Subcutaneous abdominal adipose tissue (tissue), 5 donors: ENCODE results near the gene SLC31A2.
"Not testable (repeated sequence)": the region's sequence is repeated elsewhere in the genome, so short reads cannot be mapped to it uniquely, and the experiment has no call there.

ENCODE experiments used
- H3K27ac ChIP-seq: one replicate; pipeline ENCODE4 v1.7.0; 2013; ENCODE audit warnings: low read depth, mild to moderate bottlenecking, inconsistent platforms, low read length, moderate library complexity
- H3K27me3 ChIP-seq, 5 donors: one replicate each; pipeline ENCODE4 v1.7.0; 2013; ENCODE audit warnings: low read length in 5 of 5, inconsistent platforms in 1 of 5; ENCODE audit not compliant: control insufficient read depth in 5 of 5, insufficient read depth in 4 of 5
- H3K36me3 ChIP-seq, 5 donors: one replicate each; pipeline ENCODE4 v1.7.0; 2013; ENCODE audit warnings: low read length in 5 of 5; ENCODE audit not compliant: control insufficient read depth in 5 of 5, insufficient read depth in 5 of 5
- H3K4me1 ChIP-seq, 5 donors: one replicate each; pipeline ENCODE4 v1.7.0; 2013; ENCODE audit warnings: low read length in 5 of 5, mild to moderate bottlenecking in 3 of 5, moderate library complexity in 1 of 5; ENCODE audit not compliant: control insufficient read depth in 5 of 5, insufficient read depth in 5 of 5
- H3K4me3 ChIP-seq, 5 donors: one replicate each; pipeline ENCODE4 v1.7.0; 2013; ENCODE audit warnings: low read length in 5 of 5, low read depth in 1 of 5
- H3K9ac ChIP-seq, 5 donors: one replicate each; pipeline ENCODE4 v1.7.0; 2013; ENCODE audit warnings: low read length in 5 of 5, mild to moderate bottlenecking in 4 of 5, moderate library complexity in 3 of 5
- H3K9me3 ChIP-seq, 5 donors: one replicate each; pipeline ENCODE4 v1.7.0; 2013; ENCODE audit warnings: low read length in 5 of 5; ENCODE audit not compliant: control insufficient read depth in 5 of 5
- donor health status: healthy.
- donor health status: healthy.
- donor health status: healthy.
- donor health status: healthy.
- donor health status: healthy.

The SLC31A2 gene

DNA sequence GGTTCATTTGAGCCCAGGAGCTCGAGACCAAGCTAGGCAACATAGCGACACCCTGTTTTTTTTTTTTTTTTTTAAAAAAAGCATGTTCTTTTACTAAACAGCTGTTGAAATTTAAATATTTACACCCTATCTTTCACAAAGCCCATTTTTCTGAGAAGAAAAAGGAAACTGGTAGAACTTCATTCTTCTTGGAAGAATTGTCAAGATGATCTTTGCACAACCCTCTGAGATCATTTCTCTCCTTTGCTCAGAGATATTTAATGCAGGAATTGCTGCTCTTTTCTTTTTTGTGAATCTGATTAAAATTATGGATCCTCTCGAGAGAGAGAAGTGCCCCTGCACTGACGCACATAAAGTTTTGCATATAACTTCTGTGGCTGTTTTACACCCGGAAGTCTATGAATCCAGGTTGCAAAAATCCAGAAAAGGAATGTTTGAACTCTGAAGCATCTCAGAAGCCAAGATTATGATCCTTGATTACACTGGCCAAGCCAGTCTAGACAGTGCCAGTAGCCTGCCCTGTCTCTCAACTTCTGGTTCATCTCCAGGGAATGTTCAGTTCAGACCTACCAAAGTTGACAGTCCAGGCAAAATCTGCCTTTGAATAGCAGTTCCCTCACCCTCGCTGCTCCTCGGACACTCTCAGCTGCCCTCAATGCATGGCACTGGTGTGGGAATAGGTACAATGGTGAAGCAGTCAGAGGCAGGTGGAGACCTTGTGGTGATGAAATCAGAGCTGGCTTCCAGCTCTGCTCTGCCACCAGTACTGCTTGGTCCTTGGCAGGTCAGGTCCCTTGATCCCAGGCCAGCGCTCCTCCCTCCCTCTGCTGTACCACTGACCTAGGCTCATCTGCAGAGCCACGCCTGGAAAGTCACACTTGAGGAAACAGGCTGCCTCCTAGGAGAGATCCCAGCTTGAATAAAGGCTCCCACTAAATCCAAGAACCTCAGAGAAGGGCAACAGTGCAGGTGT is 13.3 kb upstream of the SLC31A2 start:
- Histone ChIP-seq H3K36me3 (no peaks in the 10 kb centered on the region), H3K9ac (no peak overlapping the region), H3K4me3 (no peak overlapping the region), H3K27me3 (no peaks in the 10 kb centered on the region), H3K27ac (no peak overlapping the region), H3K9me3 (peaks cover 0 to 6% (median 3%) of the 10 kb centered on the region in 5 donors), H3K4me1 (peaks cover 0 to 4% (median 0%) of the 10 kb centered on the region in 5 donors)

DNA sequence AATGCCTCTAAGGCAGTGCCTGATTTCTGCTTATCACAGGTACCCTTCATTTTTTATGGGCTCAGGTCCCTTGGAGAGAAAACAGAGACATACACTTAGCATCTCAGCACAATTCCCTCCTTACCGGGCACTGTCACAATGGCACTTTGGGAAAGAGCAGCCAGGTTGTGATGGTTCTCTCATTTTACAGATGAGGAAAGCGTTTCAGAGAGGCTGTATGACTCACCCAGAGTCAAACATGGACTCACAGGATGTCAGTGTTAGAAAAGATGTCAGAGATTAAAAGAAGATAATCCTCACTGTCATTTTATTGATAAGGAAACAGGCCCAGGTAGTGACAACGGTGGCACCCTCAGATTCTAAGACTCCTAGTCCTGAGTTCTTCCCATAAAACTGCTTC is 12.0 kb upstream of the SLC31A2 start:
- peaks cover 0 to 6% (median 3%) of the 10 kb centered on the region in 5 donors for H3K9me3 ChIP-seq
- no peak overlapping the region for H3K9ac ChIP-seq
- H3K4me3 ChIP-seq: no peak overlapping the region
- no peak overlapping the region for H3K27ac ChIP-seq
- no peaks in the 10 kb centered on the region for H3K36me3 ChIP-seq
- peaks cover 0 to 4% (median 0%) of the 10 kb centered on the region in 5 donors for H3K4me1 ChIP-seq
- H3K27me3 ChIP-seq: peaks cover 0 to 4% (median 0%) of the 10 kb centered on the region in 5 donors

DNA sequence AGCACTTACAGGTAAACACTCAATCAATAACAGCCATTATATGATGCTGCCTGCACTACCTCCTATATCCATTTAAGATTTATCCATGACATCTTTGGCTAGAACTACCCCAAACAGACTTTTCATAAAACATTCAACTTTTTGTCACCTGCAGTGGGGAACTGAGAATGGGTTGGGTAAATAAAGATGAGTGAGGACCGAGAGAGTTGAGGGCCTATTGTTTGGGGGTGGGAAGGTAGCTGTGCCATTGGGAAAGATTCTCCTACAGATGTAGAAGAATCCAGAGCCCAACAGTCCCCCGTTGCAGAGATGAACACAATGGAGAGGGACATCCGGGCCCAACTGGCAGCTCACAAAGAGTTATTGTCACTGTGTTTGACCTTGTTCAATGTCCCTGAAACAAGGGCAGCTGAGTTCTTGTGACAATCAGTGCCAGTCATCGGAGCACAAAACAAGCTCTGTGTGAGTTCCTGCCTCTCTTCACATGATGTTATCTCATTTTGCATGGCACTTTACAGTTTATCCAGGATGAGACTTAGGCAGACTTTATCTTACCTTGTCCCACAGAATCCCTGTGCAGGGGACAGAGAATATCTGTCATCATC is 11.5 kb upstream of the SLC31A2 start:
- peaks cover 0 to 6% (median 3%) of the 10 kb centered on the region in 5 donors for H3K9me3 ChIP-seq
- no peaks in the 10 kb centered on the region for H3K36me3 ChIP-seq
- no peak overlapping the region for H3K9ac ChIP-seq
- H3K27ac ChIP-seq: no peak overlapping the region
- no peak overlapping the region for H3K4me3 ChIP-seq
- H3K27me3 ChIP-seq: peaks cover 0 to 4% (median 0%) of the 10 kb centered on the region in 5 donors
- peaks cover 0 to 4% (median 0%) of the 10 kb centered on the region in 5 donors for H3K4me1 ChIP-seq

DNA sequence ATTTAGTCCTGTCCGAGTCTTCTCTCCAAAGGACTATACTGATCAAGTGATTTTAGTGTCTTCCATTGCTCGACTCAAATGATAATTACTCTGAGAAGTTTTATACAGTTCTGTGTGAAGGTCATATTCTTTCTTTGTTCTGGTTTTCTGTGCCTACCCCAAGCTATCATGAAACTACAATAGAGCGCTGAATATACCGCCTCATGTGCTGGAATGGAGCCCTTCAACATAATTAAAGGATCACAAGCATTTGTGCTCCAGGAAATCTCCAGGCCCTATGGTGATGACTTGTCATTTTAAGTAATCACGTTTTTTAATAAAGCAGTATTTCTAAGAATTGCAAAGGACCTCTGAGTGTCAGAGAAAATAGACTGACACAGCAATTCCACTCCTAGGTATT is 10.9 kb upstream of the SLC31A2 start:
- H3K27ac ChIP-seq: no peak overlapping the region
- H3K9me3 ChIP-seq: peaks cover 0 to 6% (median 3%) of the 10 kb centered on the region in 5 donors
- H3K4me1 ChIP-seq: peaks cover 0 to 4% (median 0%) of the 10 kb centered on the region in 5 donors
- peaks cover 0 to 4% (median 0%) of the 10 kb centered on the region in 5 donors for H3K27me3 ChIP-seq
- no peak overlapping the region for H3K9ac ChIP-seq
- H3K4me3 ChIP-seq: no peak overlapping the region
- no peaks in the 10 kb centered on the region for H3K36me3 ChIP-seq

DNA sequence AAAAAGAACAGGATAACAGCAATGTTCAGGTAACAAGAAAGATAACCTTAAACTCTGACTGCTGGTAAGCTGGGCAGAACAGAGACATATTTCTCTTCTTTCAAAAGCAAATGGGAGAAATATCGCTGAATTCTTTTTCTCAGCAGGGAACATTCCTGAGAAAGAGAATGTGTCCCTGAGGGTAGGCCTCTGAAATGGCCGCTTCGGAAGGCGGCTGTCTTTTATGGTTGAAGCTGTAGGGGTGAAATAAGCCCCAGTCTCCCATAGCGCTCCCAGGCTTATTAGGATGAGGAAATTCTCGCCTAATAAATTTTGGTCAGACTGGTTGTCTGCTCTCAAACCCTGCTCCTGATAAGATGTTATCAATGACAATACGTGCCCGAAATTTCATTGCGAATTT is 9.9 kb upstream of the SLC31A2 start:
- H3K9ac ChIP-seq, H3K4me1 ChIP-seq, H3K27me3 ChIP-seq, H3K9me3 ChIP-seq, H3K27ac ChIP-seq, H3K4me3 ChIP-seq, H3K36me3 ChIP-seq: not testable (repeated sequence)

DNA sequence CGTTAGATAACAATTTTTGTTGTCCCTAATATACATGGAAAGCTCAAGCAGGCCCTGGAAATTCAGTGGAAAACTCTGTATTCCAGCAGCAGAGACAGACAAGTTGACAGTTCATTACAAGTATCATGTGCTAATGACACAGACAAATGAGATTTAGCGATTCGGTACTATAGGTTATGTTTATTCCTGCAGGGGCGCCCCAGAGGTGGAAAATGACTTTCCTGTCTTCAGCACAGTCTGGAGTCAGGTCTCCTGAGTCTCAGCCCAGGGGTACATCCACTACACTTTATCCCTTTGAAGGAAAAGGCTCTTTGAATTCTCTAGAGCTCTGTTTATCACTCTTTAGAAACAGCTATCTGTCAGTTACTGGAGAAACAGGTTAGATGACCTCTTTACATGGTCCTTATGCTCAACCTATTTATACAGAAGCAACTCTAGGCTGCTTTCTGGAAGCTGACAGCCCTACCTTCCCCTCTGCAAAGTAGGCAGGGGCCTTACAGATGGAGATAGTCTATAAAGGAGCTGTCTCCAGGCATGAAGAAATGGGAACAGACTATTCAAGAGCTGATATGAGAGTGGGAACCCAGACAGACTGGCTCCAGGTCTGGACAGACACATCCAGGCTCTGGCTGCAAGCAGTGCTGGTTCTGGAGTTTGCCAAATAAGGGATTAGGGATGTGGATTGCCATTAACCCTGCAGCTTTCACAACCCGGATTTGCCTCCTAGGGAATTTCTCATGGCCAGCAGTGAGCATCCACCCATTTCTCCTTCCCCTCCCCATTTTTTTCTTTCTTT is 7.2 kb upstream of the SLC31A2 start:
- H3K36me3 ChIP-seq: no peaks in the 10 kb centered on the region
- H3K4me3 ChIP-seq: no peak overlapping the region
- peaks cover 0 to 6% (median 3%) of the 10 kb centered on the region in 5 donors for H3K9me3 ChIP-seq
- no peak overlapping the region for H3K9ac ChIP-seq
- no peak overlapping the region for H3K27ac ChIP-seq
- H3K27me3 ChIP-seq: peaks cover 0 to 4% (median 0%) of the 10 kb centered on the region in 5 donors
- no peaks in the 10 kb centered on the region for H3K4me1 ChIP-seq

DNA sequence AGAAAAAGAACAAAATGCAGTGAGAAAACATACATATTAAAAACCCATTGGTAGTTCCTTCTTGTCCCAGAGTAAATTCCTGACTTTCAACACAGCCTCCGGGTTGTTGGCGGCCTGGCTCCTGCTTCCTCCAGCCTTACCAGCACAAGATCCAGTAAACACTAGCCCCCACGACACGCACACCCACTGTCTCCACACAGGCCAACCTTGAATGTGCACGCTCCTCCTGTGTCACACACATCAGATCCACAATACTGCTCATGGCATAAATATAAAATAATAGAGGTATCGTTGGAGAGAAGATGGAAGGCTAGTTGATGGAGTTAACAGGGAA is 2.5 kb upstream of the SLC31A2 start:
- no peak overlapping the region for H3K4me3 ChIP-seq
- H3K27me3 ChIP-seq: peaks cover 0 to 3% (median 0%) of the 10 kb centered on the region in 5 donors
- no peaks in the 10 kb centered on the region for H3K36me3 ChIP-seq
- peaks cover 6 to 29% (median 25%) of the 10 kb centered on the region in 5 donors for H3K4me1 ChIP-seq
- no peaks in the 10 kb centered on the region for H3K9me3 ChIP-seq
- H3K9ac ChIP-seq: no peak overlapping the region
- no peak overlapping the region for H3K27ac ChIP-seq

- peaks cover 6 to 34% (median 31%) of the 10 kb centered on the region in 5 donors for H3K4me1 ChIP-seq
- peaks cover 0 to 3% (median 0%) of the 10 kb centered on the region in 5 donors for H3K27me3 ChIP-seq
- H3K36me3 ChIP-seq: no peaks in the 10 kb centered on the region
- H3K4me3 ChIP-seq: no peak overlapping the region
- H3K9ac ChIP-seq: no peak overlapping the region
- H3K27ac ChIP-seq: no peak overlapping the region
- no peaks in the 10 kb centered on the region for H3K9me3 ChIP-seq
These were observed 1.9 kb upstream of the SLC31A2 start for GRCh38 chr9:113148781-113149510.

- H3K4me3 ChIP-seq, H3K9ac ChIP-seq, H3K27me3 ChIP-seq, H3K36me3 ChIP-seq, H3K27ac ChIP-seq, H3K9me3 ChIP-seq: not testable (repeated sequence)
- H3K4me1 ChIP-seq: peaks cover 6 to 41% (median 37%) of the 10 kb centered on the region in 5 donors
These were observed 1.2 kb upstream of the SLC31A2 start for GRCh38 chr9:113149561-113149960.
